GM23338 (cell line): ENCODE measurements around the gene TMEM14B. TPM values are rescaled to one million over a fixed set of nuclear protein-coding genes. Genes with fewer than 3 reads are reported as not detected.

Experiments used
- ATAC-seq: fragments of 200-7000 bp; cut with Tn5 transposase; 3 replicates; pipeline ENCODE4 v1.9.1; 2020
- DNase-seq: peaks from one replicate; pipeline ENCODE4 v3.0.0-alpha.2; 2015; ENCODE audit warnings: low spot score
- H2AFZ ChIP-seq: fragments of 200-600 bp; sonication (generic); 2 replicates; pipeline ENCODE4 v1.8.0; 2016; ENCODE audit warnings: antibody characterized with exemption, mild to moderate bottlenecking, moderate library complexity
- H3F3A ChIP-seq: fragments of 200-600 bp; sonication (generic); replicated peaks from 2 replicates; pipeline ENCODE4 v1.8.0; 2017; ENCODE audit warnings: antibody characterized with exemption, mixed run types, low read depth
- H3K27ac ChIP-seq: fragments of 200-600 bp; sonication (generic); 2 replicates; pipeline ENCODE4 v1.6.1; 2016; ENCODE audit warnings: low read depth
- H3K27me3 ChIP-seq: fragments of 200-600 bp; sonication (generic); 2 replicates; pipeline ENCODE4 v1.8.0; 2016; ENCODE audit warnings: mild to moderate bottlenecking, mixed run types, moderate library complexity; ENCODE audit not compliant: insufficient read depth
- H3K36me3 ChIP-seq: fragments of 200-600 bp; sonication (generic); 2 replicates; pipeline ENCODE4 v1.8.0; 2016; ENCODE audit warnings: mild to moderate bottlenecking; ENCODE audit not compliant: insufficient read depth
- H3K4me1 ChIP-seq: fragments of 200-600 bp; sonication (generic); 2 replicates; pipeline ENCODE4 v1.8.0; 2016; ENCODE audit warnings: mild to moderate bottlenecking, moderate library complexity; ENCODE audit not compliant: insufficient read depth
- H3K4me2 ChIP-seq: fragments of 200-600 bp; sonication (generic); 2 replicates; pipeline ENCODE4 v1.7.1; 2017; ENCODE audit warnings: mixed run types
- H3K4me3 ChIP-seq: fragments of 200-600 bp; sonication (generic); 2 replicates; pipeline ENCODE4 v1.6.1; 2016; ENCODE audit warnings: mixed run types
- H3K79me2 ChIP-seq: fragments of 200-600 bp; sonication (generic); replicated peaks from 2 replicates; pipeline ENCODE4 v1.8.0; 2017; ENCODE audit warnings: mild to moderate bottlenecking; ENCODE audit not compliant: insufficient read depth
- H3K9me2 ChIP-seq: fragments of 200-600 bp; sonication (generic); 2 replicates; pipeline ENCODE4 v1.8.0; 2017; ENCODE audit not compliant: insufficient read depth
- H4K20me1 ChIP-seq: fragments of 200-600 bp; sonication (generic); replicated peaks from 2 replicates; pipeline ENCODE4 v1.8.0; 2017; ENCODE audit warnings: mild to moderate bottlenecking; ENCODE audit not compliant: insufficient read depth
- H3K27ac Mint-ChIP-seq: 2 replicates; pipeline ENCODE4 v1.8.0; 2020; ENCODE audit warnings: inconsistent platforms, mild to moderate bottlenecking, moderate library complexity, mixed read lengths
- H3K27me3 Mint-ChIP-seq: 3 replicates; pipeline ENCODE4 v1.8.0; 2022; ENCODE audit warnings: low read depth, mild to moderate bottlenecking, moderate library complexity, mixed read lengths, inconsistent platforms; ENCODE audit not compliant: insufficient read depth, poor library complexity
- H3K36me3 Mint-ChIP-seq: 3 replicates; pipeline ENCODE4 v1.8.0; 2021; ENCODE audit warnings: low read depth, mild to moderate bottlenecking, inconsistent platforms, moderate library complexity, mixed read lengths
- H3K4me1 Mint-ChIP-seq: 3 replicates; pipeline ENCODE4 v1.8.0; 2020; ENCODE audit warnings: mild to moderate bottlenecking, inconsistent platforms, mixed read lengths
- H3K4me3 Mint-ChIP-seq: 3 replicates; pipeline ENCODE4 v1.8.0; 2021; ENCODE audit warnings: moderate library complexity, mild to moderate bottlenecking, inconsistent platforms, mixed read lengths
- H3K9me3 Mint-ChIP-seq: 3 replicates; pipeline ENCODE4 v1.8.0; 2020; ENCODE audit warnings: moderate library complexity, mild to moderate bottlenecking, inconsistent platforms, mixed read lengths
- CREB1 ChIP-seq: fragments of 250-450 bp; sonication (Bioruptor Pico); IDR thresholded peaks from 2 replicates; pipeline ENCODE4 v1.5.0; 2020; ENCODE audit warnings: low read depth, mild to moderate bottlenecking, moderate library complexity
- CTCF ChIP-seq, 2 experiments: fragments of 200-600 bp in 1 of 2; sonication (generic) in 1 of 2; conservative IDR thresholded peaks; 2 replicates each; pipeline versions ENCODE4 v1.5.1 to v1.6.1; 2016 to 2017; ENCODE audit warnings: antibody characterized with exemption in 2 of 2, low read depth in 2 of 2, mild to moderate bottlenecking in 2 of 2, moderate library complexity in 1 of 2
- EZH2 ChIP-seq: fragments of 200-600 bp; sonication (generic); IDR thresholded peaks from one replicate; pipeline ENCODE4 v1.8.0; 2017; ENCODE audit warnings: antibody characterized with exemption, mild to moderate bottlenecking, low read depth; ENCODE audit not compliant: unreplicated experiment
- EZH2phosphoT487 ChIP-seq: fragments of 200-600 bp; sonication (generic); IDR thresholded peaks from one replicate; pipeline ENCODE4 v1.8.1; 2018; ENCODE audit warnings: antibody characterized with exemption; ENCODE audit not compliant: unreplicated experiment
- JUNB ChIP-seq: IDR thresholded peaks from one replicate; pipeline ENCODE4 v1.6.1; 2016; ENCODE audit warnings: antibody characterized with exemption; ENCODE audit not compliant: unreplicated experiment
- NANOG ChIP-seq: IDR thresholded peaks from 2 replicates; pipeline ENCODE4 v1.6.1; 2016; ENCODE audit warnings: antibody characterized with exemption, borderline replicate concordance
- POLR2AphosphoS5 ChIP-seq: IDR thresholded peaks from 2 replicates; pipeline ENCODE4 v1.6.1; 2016; ENCODE audit warnings: antibody characterized with exemption, low read depth
- REST ChIP-seq: IDR thresholded peaks from one replicate; pipeline ENCODE4 v1.6.1; 2018; ENCODE audit warnings: antibody characterized with exemption; ENCODE audit not compliant: unreplicated experiment
- STAT1 ChIP-seq: IDR thresholded peaks from one replicate; pipeline ENCODE4 v1.6.1; 2016; ENCODE audit warnings: antibody characterized with exemption; ENCODE audit not compliant: unreplicated experiment
- ZNF114 ChIP-seq: fragments of 250-450 bp; sonication (Bioruptor Pico); IDR thresholded peaks from 2 replicates; pipeline ENCODE4 v1.5.0; 2020; ENCODE audit warnings: mild to moderate bottlenecking, moderate library complexity
- ZNF331 ChIP-seq: fragments of 250-450 bp; sonication (Bioruptor Pico); IDR thresholded peaks from 2 replicates; pipeline ENCODE4 v1.5.0; 2020; ENCODE audit warnings: low read depth, mild to moderate bottlenecking, moderate library complexity
- ZNF462 ChIP-seq: fragments of 250-450 bp; sonication (Bioruptor Pico); IDR thresholded peaks from 2 replicates; pipeline ENCODE4 v1.5.0; 2020; ENCODE audit warnings: mild to moderate bottlenecking, moderate library complexity
- polyA plus RNA-seq: library from polyadenylated mRNA; unstranded; fragments of >200 nt; fragmentation: Nextera tagmentation; extraction: Ambion mirVana; gene quantifications from 2 replicates; pipeline ENCODE4 v1.2.1, GENCODE V29; 2016
- total RNA-seq: library from RNA; depleted of rRNA; stranded (reverse); fragments of >200 nt; shearing (Covaris generic); gene quantifications from 2 replicates; pipeline ENCODE4 v1.2.3, GENCODE V29; 2014

TMEM14B gene
- total and polyA plus RNA-seq, 2 experiments from 2014 or later, result 104 to 210 TPM

GRCh38 chr6:10746915-10747250 lies 722 bp upstream of the TMEM14B start (continued):
- TF ChIP-seq CTCF (conservative IDR thresholded peaks at IDR 0.05; ENCODE audit: low read depth in 2 of 2), result no peak

- 0 out of 3 replicates have a peak overlapping the region, but pooled peaks have one; percentile 96 for H3K4me3 Mint-ChIP-seq
- TF ChIP-seq ZNF114 (CRISPR knock-in tag) (no peak), CREB1 (no peak), ZNF462 (CRISPR knock-in tag) (no peak), JUNB (no peak), EZH2 (no peak), CTCF (conservative IDR thresholded peaks at IDR 0.05; ENCODE audit: low read depth in 2 of 2) (no peak), EZH2phosphoT487 (no peak), ZNF331 (no peak), NANOG (no peak), REST (no peak), STAT1 (no peak), POLR2AphosphoS5 (no peak)
These were observed 2.1 kb downstream of the TMEM14B start for GRCh38 chr6:10749734-10750133.

More at GRCh38 chr6:10749734-10750133, 2.1 kb downstream of the TMEM14B start:
- ATAC-seq, result no peak
- DNase-seq, result no peak
- Histone ChIP-seq H3F3A (peaks cover 18% of the 10 kb centered on the region), H3K4me2 (peak overlapping the region; percentile 98; the same call in 1 of the 2 replicates), H3K27ac (peak overlapping the region; percentile 80; the same call in 1 of the 2 replicates), H3K9me2 (no peaks in the 10 kb centered on the region), H3K4me1 (peaks cover 28% of the 10 kb centered on the region), H3K4me3 (peak overlapping the region; percentile 100; the same call in 1 of the 2 replicates), H2AFZ (no peak overlapping the region), H4K20me1 (peaks cover 22% of the 10 kb centered on the region; the same call in 1 of the 2 replicates), H3K79me2 (peaks cover 71% of the 10 kb centered on the region), H3K36me3 (peaks cover 14% of the 10 kb centered on the region; the same call in 1 of the 2 replicates), H3K27me3 (no peaks in the 10 kb centered on the region)
- no peaks in the 10 kb centered on the region for H3K9me3 Mint-ChIP-seq
- H3K4me1 Mint-ChIP-seq, result peaks cover 27% of the 10 kb centered on the region
- H3K27ac Mint-ChIP-seq, result peak overlapping the region; percentile 32; the same call in 1 of the 2 replicates
- H3K36me3 Mint-ChIP-seq, result peaks cover 45% of the 10 kb centered on the region
- peaks cover 8% of the 10 kb centered on the region for H3K27me3 Mint-ChIP-seq
